Vagina (tissue), 2 donors: Measurements from ENCODE around the gene AGR2. TPM values are rescaled to one million over a fixed set of nuclear protein-coding genes. Genes with fewer than 3 reads are reported as not detected.

ENCODE experiments used
- DNase-seq, 2 donors: peaks; one replicate each; pipeline ENCODE4 v3.0.0-alpha.2; 2017; ENCODE audit errors: extremely low spot score in 2 of 2
- H3K27ac ChIP-seq: fragments of 200-600 bp; sonication (generic); one replicate; pipeline ENCODE4 v1.5.1; 2019
- H3K27me3 ChIP-seq: fragments of 200-600 bp; sonication (generic); one replicate; pipeline ENCODE4 v1.5.1; 2019
- H3K36me3 ChIP-seq, 2 donors: fragments of 200-600 bp; sonication (generic); one replicate each; pipeline ENCODE4 v1.5.1; 2017 to 2019
- H3K4me1 ChIP-seq: fragments of 200-600 bp; sonication (generic); one replicate; pipeline ENCODE4 v1.5.1; 2019
- H3K4me3 ChIP-seq, 2 donors: fragments of 200-600 bp; sonication (generic); 1 replicate in 1 of 2; 2 replicates in 1 of 2; pipeline ENCODE4 v1.5.1; 2016 to 2019
- H3K9me3 ChIP-seq: fragments of 200-600 bp; sonication (generic); one replicate; pipeline ENCODE4 v1.5.1; 2019
- POLR2A ChIP-seq, 2 donors: fragments of 450-650 bp; IDR thresholded peaks; one replicate each; pipeline ENCODE4 v1.6.1; 2017; ENCODE audit warnings: antibody characterized with exemption in 2 of 2, mild to moderate bottlenecking in 2 of 2, moderate library complexity in 2 of 2
- POLR2AphosphoS5 ChIP-seq, 2 donors: sonication (generic); formaldehyde crosslinking; IDR thresholded peaks; one replicate each; pipeline ENCODE4 v1.9.0; 2017; ENCODE audit warnings: antibody characterized with exemption in 2 of 2, mild to moderate bottlenecking in 2 of 2, low read depth in 1 of 2; ENCODE audit not compliant: insufficient read depth in 1 of 2
- intact Hi-C: fragments of 100-400 bp; cut with DNase I; formaldehyde crosslinking; loops from one replicate; pipeline ENCODE4 v1.15.1; 2023
- total RNA-seq: library from RNA; depleted of rRNA; stranded (reverse); fragments of >200 nt; gene quantifications from one replicate; pipeline ENCODE4 v1.2.3, GENCODE V29; 2016
- TF ChIP-seq, protein P1 (sequence below), 3 experiments: fragments of 450-650 bp in 2 of 3; fragments of 200-600 bp in 1 of 3; sonication (generic) in 1 of 3; IDR thresholded peaks; one replicate each; pipeline ENCODE4 v1.5.1; 2017 to 2019; ENCODE audit warnings: antibody characterized with exemption in 3 of 3, mild to moderate bottlenecking in 2 of 3, moderate library complexity in 2 of 3

Gene AGR2
- total RNA-seq, 1 donor from 2014 or later = not detected

DNA sequence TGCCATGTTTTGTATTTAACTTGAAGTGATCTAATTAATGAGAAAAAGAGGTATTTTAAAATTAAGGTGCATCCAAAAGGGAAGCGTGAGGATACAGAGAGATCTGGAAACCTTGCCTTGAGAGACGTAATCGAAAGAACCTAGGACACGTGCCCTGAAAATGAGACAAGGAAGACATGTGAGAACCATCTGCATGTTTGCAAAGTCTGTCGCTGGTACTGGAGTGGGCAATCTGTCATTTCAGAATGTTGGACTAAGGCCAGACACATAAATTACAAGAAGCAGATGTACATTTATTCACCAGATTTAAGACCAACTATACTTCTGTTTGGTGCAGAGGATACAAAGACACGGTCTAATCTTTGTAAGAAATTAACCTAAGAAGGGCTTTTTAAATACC is 9.2 kb downstream of the AGR2 start:
- no peaks in the 10 kb centered on the region for H3K36me3 ChIP-seq
- H3K27ac ChIP-seq = no peak overlapping the region
- H3K4me3 ChIP-seq = no peak overlapping the region
- intact Hi-C loops = no loop called here
- no peaks in the 10 kb centered on the region for H3K9me3 ChIP-seq
- H3K4me1 ChIP-seq = no peaks in the 10 kb centered on the region
- DNase-seq = no peak
- TF ChIP-seq, protein P1, sequence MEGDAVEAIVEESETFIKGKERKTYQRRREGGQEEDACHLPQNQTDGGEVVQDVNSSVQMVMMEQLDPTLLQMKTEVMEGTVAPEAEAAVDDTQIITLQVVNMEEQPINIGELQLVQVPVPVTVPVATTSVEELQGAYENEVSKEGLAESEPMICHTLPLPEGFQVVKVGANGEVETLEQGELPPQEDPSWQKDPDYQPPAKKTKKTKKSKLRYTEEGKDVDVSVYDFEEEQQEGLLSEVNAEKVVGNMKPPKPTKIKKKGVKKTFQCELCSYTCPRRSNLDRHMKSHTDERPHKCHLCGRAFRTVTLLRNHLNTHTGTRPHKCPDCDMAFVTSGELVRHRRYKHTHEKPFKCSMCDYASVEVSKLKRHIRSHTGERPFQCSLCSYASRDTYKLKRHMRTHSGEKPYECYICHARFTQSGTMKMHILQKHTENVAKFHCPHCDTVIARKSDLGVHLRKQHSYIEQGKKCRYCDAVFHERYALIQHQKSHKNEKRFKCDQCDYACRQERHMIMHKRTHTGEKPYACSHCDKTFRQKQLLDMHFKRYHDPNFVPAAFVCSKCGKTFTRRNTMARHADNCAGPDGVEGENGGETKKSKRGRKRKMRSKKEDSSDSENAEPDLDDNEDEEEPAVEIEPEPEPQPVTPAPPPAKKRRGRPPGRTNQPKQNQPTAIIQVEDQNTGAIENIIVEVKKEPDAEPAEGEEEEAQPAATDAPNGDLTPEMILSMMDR (IDR thresholded peaks at IDR 0.05) = no peak
- TF ChIP-seq POLR2A (IDR thresholded peaks at IDR 0.05) (no peak), POLR2AphosphoS5 (IDR thresholded peaks at IDR 0.05; ENCODE audit: insufficient read depth in 1 of 2, low read depth in 1 of 2) (no peak)
- no peaks in the 10 kb centered on the region for H3K27me3 ChIP-seq

GRCh38 chr7:16794986-16795385 is 9.8 kb downstream of the AGR2 start:
- Histone ChIP-seq H3K27me3 (no peaks in the 10 kb centered on the region), H3K4me3 (no peak overlapping the region), H3K9me3 (no peaks in the 10 kb centered on the region), H3K27ac (no peak overlapping the region), H3K36me3 (no peaks in the 10 kb centered on the region), H3K4me1 (no peaks in the 10 kb centered on the region)
- no peak for TF ChIP-seq POLR2AphosphoS5 (IDR thresholded peaks at IDR 0.05; ENCODE audit: insufficient read depth in 1 of 2, low read depth in 1 of 2)
- no peak for TF ChIP-seq POLR2A (IDR thresholded peaks at IDR 0.05)
- TF ChIP-seq, protein P1 (IDR thresholded peaks at IDR 0.05) = no peak
- no peak for DNase-seq
- intact Hi-C loops = no loop called here

GRCh38 chr7:16791905-16792698 is 12.7 kb downstream of the AGR2 start:
- no peaks in the 10 kb centered on the region for H3K4me1 ChIP-seq
- H3K9me3 ChIP-seq = no peaks in the 10 kb centered on the region
- intact Hi-C loops = no loop called here
- H3K27me3 ChIP-seq = no peaks in the 10 kb centered on the region
- no peak for TF ChIP-seq POLR2AphosphoS5 (IDR thresholded peaks at IDR 0.05; ENCODE audit: insufficient read depth in 1 of 2, low read depth in 1 of 2)
- TF ChIP-seq, protein P1 (IDR thresholded peaks at IDR 0.05) = no peak
- no peak for TF ChIP-seq POLR2A (IDR thresholded peaks at IDR 0.05)
- no peaks in the 10 kb centered on the region for H3K36me3 ChIP-seq
- H3K4me3 ChIP-seq = no peak overlapping the region
- DNase-seq = no peak
- no peak overlapping the region for H3K27ac ChIP-seq

DNA sequence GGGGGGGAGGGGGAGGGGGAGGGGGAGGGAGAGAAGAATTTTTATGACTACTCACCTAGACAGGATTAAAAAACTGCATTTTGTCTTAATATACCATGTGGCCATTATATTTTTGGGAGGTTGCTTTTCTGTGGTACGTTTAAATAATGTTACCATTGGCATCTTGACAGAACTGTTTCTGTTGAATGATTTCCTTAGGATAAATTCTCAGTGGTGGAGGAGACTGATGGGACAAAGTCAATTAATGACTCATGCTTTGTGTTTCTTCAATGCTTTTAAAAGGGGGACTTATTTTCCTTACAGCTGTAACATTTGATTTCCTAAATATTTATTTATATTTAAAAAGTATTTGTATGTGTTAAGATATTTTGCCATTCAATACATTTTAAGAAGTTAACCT is 13.7 kb downstream of the AGR2 start:
- H3K27me3 ChIP-seq = no peaks in the 10 kb centered on the region
- TF ChIP-seq POLR2AphosphoS5 (IDR thresholded peaks at IDR 0.05; ENCODE audit: insufficient read depth in 1 of 2, low read depth in 1 of 2) (no peak), POLR2A (IDR thresholded peaks at IDR 0.05) (no peak)
- TF ChIP-seq, protein P1 (IDR thresholded peaks at IDR 0.05) = no peak
- intact Hi-C loops = no loop called here

DNA sequence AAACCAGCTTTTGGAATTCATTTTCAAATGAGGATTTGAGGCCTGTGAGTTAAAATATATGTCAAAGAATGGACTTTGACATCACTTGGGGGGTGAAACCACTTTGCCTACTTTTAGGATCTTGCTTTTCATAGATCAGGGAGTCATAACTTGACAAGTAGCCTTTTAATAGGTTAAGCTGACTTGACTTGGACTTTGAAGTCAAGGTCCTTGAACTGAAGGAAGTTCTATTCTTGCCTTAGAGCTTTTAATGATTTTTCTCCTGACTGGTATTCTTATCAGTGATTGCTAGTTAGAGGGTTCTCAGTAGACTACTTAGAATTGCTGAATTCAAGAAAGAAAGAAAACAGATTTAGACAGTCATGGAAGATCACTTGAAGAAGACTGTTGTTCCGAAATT is 17.7 kb downstream of the AGR2 start:
- Histone ChIP-seq H3K4me1 (no peaks in the 10 kb centered on the region), H3K36me3 (no peaks in the 10 kb centered on the region), H3K9me3 (no peaks in the 10 kb centered on the region), H3K4me3 (no peak overlapping the region), H3K27ac (no peak overlapping the region), H3K27me3 (no peaks in the 10 kb centered on the region)
- intact Hi-C loops = no loop called here
- no peak for DNase-seq
- TF ChIP-seq POLR2A (IDR thresholded peaks at IDR 0.05) (no peak), POLR2AphosphoS5 (IDR thresholded peaks at IDR 0.05; ENCODE audit: insufficient read depth in 1 of 2, low read depth in 1 of 2) (no peak)
- TF ChIP-seq, protein P1 (IDR thresholded peaks at IDR 0.05) = no peak

More for the DNA sequence above, 13.7 kb downstream of the AGR2 start:
- Histone ChIP-seq H3K4me1 (no peaks in the 10 kb centered on the region), H3K27ac (no peak overlapping the region), H3K36me3 (no peaks in the 10 kb centered on the region), H3K4me3 (no peak overlapping the region), H3K9me3 (no peaks in the 10 kb centered on the region)
- DNase-seq = no peak
